Measurements from ENCODE around the gene PAK1IP1. TPM values are rescaled to one million over a fixed set of nuclear protein-coding genes. Genes with fewer than 3 reads are reported as not detected.
A peak's percentile ranks its signal among the peaks of the same experiment; 100 is the strongest.

Gene PAK1IP1, protein sequence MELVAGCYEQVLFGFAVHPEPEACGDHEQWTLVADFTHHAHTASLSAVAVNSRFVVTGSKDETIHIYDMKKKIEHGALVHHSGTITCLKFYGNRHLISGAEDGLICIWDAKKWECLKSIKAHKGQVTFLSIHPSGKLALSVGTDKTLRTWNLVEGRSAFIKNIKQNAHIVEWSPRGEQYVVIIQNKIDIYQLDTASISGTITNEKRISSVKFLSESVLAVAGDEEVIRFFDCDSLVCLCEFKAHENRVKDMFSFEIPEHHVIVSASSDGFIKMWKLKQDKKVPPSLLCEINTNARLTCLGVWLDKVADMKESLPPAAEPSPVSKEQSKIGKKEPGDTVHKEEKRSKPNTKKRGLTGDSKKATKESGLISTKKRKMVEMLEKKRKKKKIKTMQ
- 16.2 and 19.1 TPM in 2 replicates for polyA plus RNA-seq (2012; rRNA removed)
- polyA plus RNA-seq (2012; cell fraction: cytosol; rRNA removed) = 22.3 and 30.4 TPM in 2 replicates
- 8.2 and 13.2 TPM in 2 replicates for polyA plus RNA-seq (2012; cell fraction: nucleus; rRNA removed)

DNA sequence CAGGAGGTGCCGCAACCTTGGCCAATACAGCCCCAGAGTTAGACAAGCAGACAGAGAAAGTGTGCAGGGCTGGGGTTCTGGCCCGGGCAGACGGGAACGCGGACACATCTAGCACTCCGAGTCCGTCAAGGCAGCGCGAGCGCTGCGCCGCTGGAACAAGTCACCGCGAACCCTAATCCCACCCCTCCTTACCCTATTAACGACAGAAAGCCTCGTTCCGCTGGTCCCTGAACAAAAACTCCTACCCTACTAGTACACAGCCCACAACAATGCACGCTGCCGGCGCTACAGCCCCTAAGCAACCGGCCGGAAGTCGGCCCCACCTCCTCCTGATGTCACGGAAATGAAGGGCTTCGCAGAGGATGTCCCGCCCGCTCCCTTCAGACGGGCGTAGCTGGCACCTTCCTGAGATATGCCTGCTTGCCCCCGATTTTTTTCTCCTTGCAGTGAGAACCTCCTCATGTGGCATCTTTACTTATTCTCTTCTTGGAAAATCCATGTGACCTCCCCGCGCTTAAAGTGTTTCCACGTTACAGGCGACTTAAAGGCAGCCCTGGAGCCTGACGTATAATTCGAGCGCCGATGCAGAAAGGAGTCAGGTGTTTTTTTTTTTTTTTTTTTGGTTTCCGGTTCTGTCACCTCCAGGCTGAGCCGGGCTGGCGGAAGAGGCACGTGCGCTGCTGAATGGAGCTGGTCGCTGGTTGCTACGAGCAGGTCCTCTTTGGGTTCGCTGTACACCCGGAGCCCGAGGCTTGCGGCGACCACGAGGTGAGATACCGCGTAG is at the start of gene PAK1IP1, which contains the start of gene C6orf52:
TSS of gene PAK1IP1 (plus strand) at position 671 of the 784 bp plus-strand sequence. CDS start at position 685, 14 bp downstream.
TSS of gene C6orf52 (minus strand) at position 315 of the 784 bp plus-strand sequence. CDS start 7,066 bp downstream, outside the sequence.
- Histone ChIP-seq H3K4me2 (peak within 1 kb of the TSS; percentile 96), H4K20me1 (ENCODE audit: insufficient read depth) (no peaks in the 10 kb centered on the region), H2AFZ (ENCODE audit: low read depth) (peak within 1 kb of the TSS; percentile 87), H3K27me3 (ENCODE audit: insufficient read depth) (no peaks in the 10 kb centered on the region), H3K36me3 (replicated peaks in 1 of 2; ENCODE audit: control insufficient read depth in 1 of 2, insufficient read depth in 2 of 2, low read length in 1 of 2) (peaks cover 7 to 17% of the 10 kb centered on the region in 2 experiments), H3K4me3 (ENCODE audit: low read depth in 2 of 2, low read length in 1 of 2) (peak within 1 kb of the TSS; percentile 65 to 71), H3K9me3 (no peaks in the 10 kb centered on the region), H3K4me1 (ENCODE audit: control insufficient read depth in 1 of 2, insufficient read depth in 2 of 2, low read depth in 1 of 2, low read length in 1 of 2) (peaks cover 9 to 11% of the 10 kb centered on the region in 2 experiments; a peak in 3 of 4 replicates), H3K9me2 (no peaks in the 10 kb centered on the region), H3K79me2 (ENCODE audit: insufficient read depth) (peaks cover 58% of the 10 kb centered on the region), H3K27ac (ENCODE audit: low read depth in 2 of 2, low read length in 1 of 2) (peak within 1 kb of the TSS; percentile 95 to 97), H3K9ac (peak within 1 kb of the TSS; percentile 91), H3F3A (replicated peaks; ENCODE audit: insufficient read depth) (peaks cover 4% of the 10 kb centered on the region)
- peak; percentile 90 for DNase-seq
- ChIA-PET POLR2A (interaction anchor here (0.6 to 2.3 kb wide), 11 partner anchors 25 to 698 kb away, joined by 3 to 16 read pairs (median 5); partner anchors contain the start of genes TMEM14B and TMEM14C), CTCF (interaction anchor here (2.6 kb wide), 1 partner anchor 184 kb away, joined by 12 read pairs; no protein-coding TSS in a partner anchor)
- WGBS (ENCODE audit: low lambda C conversion rate) = under 1% methylated on average over 43 of the region's 53 CpGs
- TF ChIP-seq, protein P1, sequence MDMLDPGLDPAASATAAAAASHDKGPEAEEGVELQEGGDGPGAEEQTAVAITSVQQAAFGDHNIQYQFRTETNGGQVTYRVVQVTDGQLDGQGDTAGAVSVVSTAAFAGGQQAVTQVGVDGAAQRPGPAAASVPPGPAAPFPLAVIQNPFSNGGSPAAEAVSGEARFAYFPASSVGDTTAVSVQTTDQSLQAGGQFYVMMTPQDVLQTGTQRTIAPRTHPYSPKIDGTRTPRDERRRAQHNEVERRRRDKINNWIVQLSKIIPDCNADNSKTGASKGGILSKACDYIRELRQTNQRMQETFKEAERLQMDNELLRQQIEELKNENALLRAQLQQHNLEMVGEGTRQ (IDR thresholded peaks at IDR 0.05; ENCODE audit: borderline replicate concordance, low read depth, low read length) = no peak; the same call in 1 of the 2 replicates
- TF ChIP-seq EP300 (IDR thresholded peaks at IDR 0.05; ENCODE audit: borderline replicate concordance in 1 of 2, low read depth in 1 of 2, low read length in 1 of 2) (no peak), NFIC (IDR thresholded peaks at IDR 0.05; ENCODE audit: borderline replicate concordance) (no peak), TEAD4 (IDR thresholded peaks at IDR 0.05; ENCODE audit: borderline replicate concordance, insufficient read depth) (no peak), ELF1 (IDR thresholded peaks at IDR 0.05) (peak; percentile 56; the same call in 1 of the 2 replicates), TAF1 (IDR thresholded peaks at IDR 0.05; ENCODE audit: borderline replicate concordance, low read depth, low read length) (peak; percentile 73), MXI1 (IDR thresholded peaks at IDR 0.05; ENCODE audit: low read depth, low read length) (peak; percentile 100), SMC3 (IDR thresholded peaks at IDR 0.05; ENCODE audit: low read depth, low read length) (no peak), RCOR1 (IDR thresholded peaks at IDR 0.05; ENCODE audit: low read length) (no peak), NRF1 (IDR thresholded peaks at IDR 0.05; ENCODE audit: low read depth, low read length) (no peak), EZH2phosphoT487 (IDR thresholded peaks at IDR 0.05; ENCODE audit: borderline replicate concordance, low read depth) (no peak)
- TF ChIP-seq, protein P2, sequence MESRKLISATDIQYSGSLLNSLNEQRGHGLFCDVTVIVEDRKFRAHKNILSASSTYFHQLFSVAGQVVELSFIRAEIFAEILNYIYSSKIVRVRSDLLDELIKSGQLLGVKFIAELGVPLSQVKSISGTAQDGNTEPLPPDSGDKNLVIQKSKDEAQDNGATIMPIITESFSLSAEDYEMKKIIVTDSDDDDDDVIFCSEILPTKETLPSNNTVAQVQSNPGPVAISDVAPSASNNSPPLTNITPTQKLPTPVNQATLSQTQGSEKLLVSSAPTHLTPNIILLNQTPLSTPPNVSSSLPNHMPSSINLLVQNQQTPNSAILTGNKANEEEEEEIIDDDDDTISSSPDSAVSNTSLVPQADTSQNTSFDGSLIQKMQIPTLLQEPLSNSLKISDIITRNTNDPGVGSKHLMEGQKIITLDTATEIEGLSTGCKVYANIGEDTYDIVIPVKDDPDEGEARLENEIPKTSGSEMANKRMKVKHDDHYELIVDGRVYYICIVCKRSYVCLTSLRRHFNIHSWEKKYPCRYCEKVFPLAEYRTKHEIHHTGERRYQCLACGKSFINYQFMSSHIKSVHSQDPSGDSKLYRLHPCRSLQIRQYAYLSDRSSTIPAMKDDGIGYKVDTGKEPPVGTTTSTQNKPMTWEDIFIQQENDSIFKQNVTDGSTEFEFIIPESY (IDR thresholded peaks at IDR 0.05; ENCODE audit: borderline replicate concordance, low read depth) = no peak
- TF ChIP-seq, protein P3, sequence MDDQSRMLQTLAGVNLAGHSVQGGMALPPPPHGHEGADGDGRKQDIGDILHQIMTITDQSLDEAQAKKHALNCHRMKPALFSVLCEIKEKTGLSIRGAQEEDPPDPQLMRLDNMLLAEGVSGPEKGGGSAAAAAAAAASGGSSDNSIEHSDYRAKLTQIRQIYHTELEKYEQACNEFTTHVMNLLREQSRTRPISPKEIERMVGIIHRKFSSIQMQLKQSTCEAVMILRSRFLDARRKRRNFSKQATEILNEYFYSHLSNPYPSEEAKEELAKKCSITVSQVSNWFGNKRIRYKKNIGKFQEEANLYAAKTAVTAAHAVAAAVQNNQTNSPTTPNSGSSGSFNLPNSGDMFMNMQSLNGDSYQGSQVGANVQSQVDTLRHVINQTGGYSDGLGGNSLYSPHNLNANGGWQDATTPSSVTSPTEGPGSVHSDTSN (IDR thresholded peaks at IDR 0.05) = peak; percentile 77
- TF ChIP-seq, protein P4, sequence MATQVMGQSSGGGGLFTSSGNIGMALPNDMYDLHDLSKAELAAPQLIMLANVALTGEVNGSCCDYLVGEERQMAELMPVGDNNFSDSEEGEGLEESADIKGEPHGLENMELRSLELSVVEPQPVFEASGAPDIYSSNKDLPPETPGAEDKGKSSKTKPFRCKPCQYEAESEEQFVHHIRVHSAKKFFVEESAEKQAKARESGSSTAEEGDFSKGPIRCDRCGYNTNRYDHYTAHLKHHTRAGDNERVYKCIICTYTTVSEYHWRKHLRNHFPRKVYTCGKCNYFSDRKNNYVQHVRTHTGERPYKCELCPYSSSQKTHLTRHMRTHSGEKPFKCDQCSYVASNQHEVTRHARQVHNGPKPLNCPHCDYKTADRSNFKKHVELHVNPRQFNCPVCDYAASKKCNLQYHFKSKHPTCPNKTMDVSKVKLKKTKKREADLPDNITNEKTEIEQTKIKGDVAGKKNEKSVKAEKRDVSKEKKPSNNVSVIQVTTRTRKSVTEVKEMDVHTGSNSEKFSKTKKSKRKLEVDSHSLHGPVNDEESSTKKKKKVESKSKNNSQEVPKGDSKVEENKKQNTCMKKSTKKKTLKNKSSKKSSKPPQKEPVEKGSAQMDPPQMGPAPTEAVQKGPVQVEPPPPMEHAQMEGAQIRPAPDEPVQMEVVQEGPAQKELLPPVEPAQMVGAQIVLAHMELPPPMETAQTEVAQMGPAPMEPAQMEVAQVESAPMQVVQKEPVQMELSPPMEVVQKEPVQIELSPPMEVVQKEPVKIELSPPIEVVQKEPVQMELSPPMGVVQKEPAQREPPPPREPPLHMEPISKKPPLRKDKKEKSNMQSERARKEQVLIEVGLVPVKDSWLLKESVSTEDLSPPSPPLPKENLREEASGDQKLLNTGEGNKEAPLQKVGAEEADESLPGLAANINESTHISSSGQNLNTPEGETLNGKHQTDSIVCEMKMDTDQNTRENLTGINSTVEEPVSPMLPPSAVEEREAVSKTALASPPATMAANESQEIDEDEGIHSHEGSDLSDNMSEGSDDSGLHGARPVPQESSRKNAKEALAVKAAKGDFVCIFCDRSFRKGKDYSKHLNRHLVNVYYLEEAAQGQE (IDR thresholded peaks at IDR 0.05; ENCODE audit: low read depth, low read length) = peak; percentile 28; the same call in 1 of the 2 replicates
- TF ChIP-seq, protein P5, sequence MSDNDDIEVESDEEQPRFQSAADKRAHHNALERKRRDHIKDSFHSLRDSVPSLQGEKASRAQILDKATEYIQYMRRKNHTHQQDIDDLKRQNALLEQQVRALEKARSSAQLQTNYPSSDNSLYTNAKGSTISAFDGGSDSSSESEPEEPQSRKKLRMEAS (IDR thresholded peaks at IDR 0.05; ENCODE audit: low read depth) = peak; percentile 97
- TF ChIP-seq, protein P6, sequence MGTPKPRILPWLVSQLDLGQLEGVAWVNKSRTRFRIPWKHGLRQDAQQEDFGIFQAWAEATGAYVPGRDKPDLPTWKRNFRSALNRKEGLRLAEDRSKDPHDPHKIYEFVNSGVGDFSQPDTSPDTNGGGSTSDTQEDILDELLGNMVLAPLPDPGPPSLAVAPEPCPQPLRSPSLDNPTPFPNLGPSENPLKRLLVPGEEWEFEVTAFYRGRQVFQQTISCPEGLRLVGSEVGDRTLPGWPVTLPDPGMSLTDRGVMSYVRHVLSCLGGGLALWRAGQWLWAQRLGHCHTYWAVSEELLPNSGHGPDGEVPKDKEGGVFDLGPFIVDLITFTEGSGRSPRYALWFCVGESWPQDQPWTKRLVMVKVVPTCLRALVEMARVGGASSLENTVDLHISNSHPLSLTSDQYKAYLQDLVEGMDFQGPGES (IDR thresholded peaks at IDR 0.05; ENCODE audit: low read depth, low read length) = no peak
